H1 (cell line): Measurements from ENCODE around the gene LDLRAD3. TPM values are rescaled to one million over a fixed set of nuclear protein-coding genes. Genes with fewer than 3 reads are reported as not detected.

Experiments used
- CTCF ChIA-PET: fragments of 300-600 bp; sonication (Branson Sonifier 250); formaldehyde crosslinking; loops from one replicate; lab custom pipeline; 2021; ENCODE audit not compliant: partially characterized antibody; lab: Charles Lee
- POLR2A ChIA-PET: fragments of 300-600 bp; sonication (Branson Sonifier 250); formaldehyde crosslinking; loops from one replicate; lab custom pipeline; 2021; ENCODE audit warnings: inconsistent platforms; ENCODE audit not compliant: partially characterized antibody; lab: Charles Lee
- DNase-seq, 2 experiments: peaks; one replicate each; pipeline versions ENCODE4 v3.0.0 to v3.0.0-alpha.2; 2010 to 2022; ENCODE audit warnings: low spot score in 2 of 2, low read depth in 1 of 2, mixed read lengths in 1 of 2
- FAIRE-seq: peaks from 2 replicates; lab custom pipeline; 2011; peaks lifted over from hg19 to GRCh38; lab: Jason Lieb, UNC
- H2AFZ ChIP-seq: 2 replicates; pipeline ENCODE4 v1.8.1; 2012; ENCODE audit warnings: low read length, inconsistent platforms
- H2AK5ac ChIP-seq: 2 replicates; pipeline ENCODE4 v1.6.1; 2013; ENCODE audit warnings: low read depth, low read length
- H2BK120ac ChIP-seq: replicated peaks from 2 replicates; pipeline ENCODE3; 2013; ENCODE audit warnings: low read depth, low read length, inconsistent platforms
- H2BK12ac ChIP-seq: 2 replicates; pipeline ENCODE4 v1.6.1; 2013; ENCODE audit warnings: low read depth, low read length
- H2BK15ac ChIP-seq: 2 replicates; pipeline ENCODE4 v1.6.1; 2013; ENCODE audit warnings: low read length
- H2BK20ac ChIP-seq: 2 replicates; pipeline ENCODE4 v1.6.1; 2013; ENCODE audit warnings: low read length
- H2BK5ac ChIP-seq: 2 replicates; pipeline ENCODE4 v1.6.1; 2013; ENCODE audit warnings: low read depth, low read length
- H3K14ac ChIP-seq: 2 replicates; pipeline ENCODE4 v1.6.1; 2013; ENCODE audit warnings: inconsistent platforms; ENCODE audit not compliant: insufficient read length
- H3K18ac ChIP-seq: 2 replicates; pipeline ENCODE4 v1.6.1; 2013; ENCODE audit warnings: low read length; ENCODE audit errors: extremely low read depth
- H3K23ac ChIP-seq: 2 replicates; pipeline ENCODE4 v1.6.1; 2013; ENCODE audit warnings: inconsistent platforms; ENCODE audit not compliant: insufficient read length
- H3K23me2 ChIP-seq: 2 replicates; pipeline ENCODE4 v1.6.1; 2013; ENCODE audit warnings: low read depth, low read length
- H3K27ac ChIP-seq: 2 replicates; pipeline ENCODE4 v1.6.1; 2011; ENCODE audit warnings: low read depth, low read length, inconsistent platforms
- H3K27me3 ChIP-seq, 4 experiments: replicated peaks in 1 of 4; 1 replicate in 1 of 4; 2 replicates in 3 of 4; pipeline versions ENCODE4 v1.6.1 to v1.8.1; 2011 to 2013; ENCODE audit warnings: low read length in 3 of 4, mild to moderate bottlenecking in 3 of 4, inconsistent platforms in 2 of 4, mixed read lengths in 2 of 4, moderate library complexity in 1 of 4; ENCODE audit not compliant: control insufficient read depth in 3 of 4, insufficient read depth in 3 of 4; ENCODE audit errors: extremely low read depth in 1 of 4
- H3K36me3 ChIP-seq, 4 experiments: 2 replicates each; pipeline versions ENCODE4 v1.6.1 to v1.8.1; 2011 to 2013; ENCODE audit warnings: mild to moderate bottlenecking in 4 of 4, low read length in 3 of 4, moderate library complexity in 2 of 4, control low read depth in 1 of 4, inconsistent platforms in 1 of 4; ENCODE audit not compliant: insufficient read depth in 4 of 4, control insufficient read depth in 2 of 4
- H3K4ac ChIP-seq: replicated peaks from 2 replicates; pipeline ENCODE3; 2013; ENCODE audit warnings: low read length, low read depth, mixed read lengths, inconsistent platforms; ENCODE audit not compliant: insufficient read length
- H3K4me1 ChIP-seq, 4 experiments: replicated peaks in 1 of 4; 1 replicate in 1 of 4; 2 replicates in 3 of 4; pipeline versions ENCODE4 v1.6.1 to v1.8.1; 2011 to 2013; ENCODE audit warnings: low read length in 3 of 4, inconsistent platforms in 2 of 4, mixed read lengths in 1 of 4; ENCODE audit not compliant: insufficient read depth in 4 of 4, control insufficient read depth in 3 of 4
- H3K4me2 ChIP-seq, 2 experiments: 2 replicates each; pipeline versions ENCODE4 v1.6.1 to v1.8.1; 2011 to 2013; ENCODE audit warnings: low read depth in 2 of 2, low read length in 2 of 2, control low read depth in 1 of 2, inconsistent platforms in 1 of 2, mild to moderate bottlenecking in 1 of 2; ENCODE audit not compliant: insufficient read depth in 1 of 2
- H3K4me3 ChIP-seq, 4 experiments: fragments of 200-600, 300-600 bp in 1 of 4; sonication (generic), shearing (Covaris generic), sonication (Bioruptor Twin) in 1 of 4; 2 replicates each; pipeline versions ENCODE4 v1.5.1 to v1.8.1; 2011 to 2016; ENCODE audit warnings: low read length in 4 of 4, low read depth in 3 of 4, control low read depth in 2 of 4, inconsistent platforms in 2 of 4, mild to moderate bottlenecking in 2 of 4, mixed read lengths in 1 of 4, moderate library complexity in 1 of 4; ENCODE audit not compliant: insufficient read depth in 2 of 4; ENCODE audit errors: extremely low read depth in 1 of 4
- H3K56ac ChIP-seq: replicated peaks from 2 replicates; pipeline ENCODE3; 2013; ENCODE audit warnings: low read depth, mild to moderate bottlenecking, mixed read lengths, low read length, inconsistent platforms; ENCODE audit not compliant: insufficient read length
- H3K79me1 ChIP-seq: 2 replicates; pipeline ENCODE4 v1.6.1; 2013; ENCODE audit warnings: low read depth, low read length, control low read depth
- H3K79me2 ChIP-seq, 2 experiments: 2 replicates each; pipeline versions ENCODE4 v1.6.1 to v1.8.1; 2012 to 2013; ENCODE audit warnings: low read length in 2 of 2, mild to moderate bottlenecking in 2 of 2, inconsistent platforms in 1 of 2; ENCODE audit not compliant: insufficient read depth in 2 of 2, control insufficient read depth in 1 of 2
- H3K9ac ChIP-seq, 4 experiments: replicated peaks in 1 of 4; 1 replicate in 1 of 4; 2 replicates in 3 of 4; pipeline versions ENCODE4 v1.6.1 to v1.8.1; 2011 to 2013; ENCODE audit warnings: low read depth in 3 of 4, low read length in 3 of 4, control low read depth in 2 of 4, mild to moderate bottlenecking in 2 of 4, moderate library complexity in 2 of 4, inconsistent platforms in 1 of 4; ENCODE audit errors: extremely low read depth in 1 of 4
- H3K9me3 ChIP-seq, 2 experiments: 2 replicates each; pipeline versions ENCODE4 v1.6.1 to v1.8.1; 2012 to 2013; ENCODE audit warnings: mild to moderate bottlenecking in 2 of 2, moderate library complexity in 2 of 2, control low read depth in 1 of 2, inconsistent platforms in 1 of 2, low read depth in 1 of 2, low read length in 1 of 2, mixed read lengths in 1 of 2; ENCODE audit not compliant: insufficient read depth in 2 of 2
- H4K20me1 ChIP-seq, 2 experiments: replicated peaks in 1 of 2; 2 replicates each; pipeline versions ENCODE3 to v1.8.1; 2011 to 2013; ENCODE audit warnings: inconsistent platforms in 2 of 2, low read length in 2 of 2, mild to moderate bottlenecking in 1 of 2; ENCODE audit not compliant: insufficient read depth in 2 of 2, control insufficient read depth in 1 of 2
- H4K5ac ChIP-seq: 2 replicates; pipeline ENCODE4 v1.6.1; 2013; ENCODE audit warnings: low read length, low read depth, mixed read lengths, inconsistent platforms; ENCODE audit not compliant: insufficient read length
- H4K8ac ChIP-seq: 2 replicates; pipeline ENCODE4 v1.8.0; 2013; ENCODE audit warnings: mild to moderate bottlenecking, moderate library complexity, low read length, inconsistent platforms; ENCODE audit not compliant: insufficient read depth; ENCODE audit errors: extremely low read depth
- H4K91ac ChIP-seq: replicated peaks from 2 replicates; pipeline ENCODE3; 2013; ENCODE audit warnings: low read length, mixed read lengths, inconsistent platforms; ENCODE audit not compliant: insufficient read length
- SP4 ChIP-seq: IDR thresholded peaks from 2 replicates; pipeline ENCODE4 v1.6.1; 2012; ENCODE audit warnings: low read length, inconsistent platforms
- WGBS, 2 experiments: shearing (Covaris generic) in 1 of 2; methylation state at CpG; one replicate each; pipeline versions ENCODE4 v1.1.6 to v1.1.7; 2013 to 2015; ENCODE audit warnings: low lambda C conversion rate in 2 of 2, mixed read lengths in 2 of 2, inconsistent platforms in 1 of 2, low coverage in 1 of 2, missing lambda C conversion rate in 1 of 2; ENCODE audit not compliant: insufficient replicate concordance in 2 of 2, insufficient coverage in 1 of 2, insufficient read length in 1 of 2; ENCODE audit errors: extremely low coverage in 1 of 2, missing lambda C conversion rate in 1 of 2; 5-methylcytosine and 5-hydroxymethylcytosine counted together
- polyA plus RNA-seq, 7 experiments: library from polyadenylated mRNA; depleted of rRNA in 3 of 7; stranded (reverse) in 5 of 7; unstranded in 2 of 7; fragments of >200 nt in 5 of 7; fragments of 200-250 nt in 2 of 7; gene quantifications; 1 replicate in 5 of 7; 2 replicates in 1 of 7; 4 replicates in 1 of 7; pipeline versions ENCODE4 v1.2.1 to v1.2.3, GENCODE V29; 2011 to 2013; ENCODE audit warnings: missing spikeins in 2 of 7, mixed read lengths in 2 of 7
- total RNA-seq: library from RNA; stranded (reverse); fragmentation: NEBNext Ultra II Directional; extraction: Animal tissue kit (Norgen Biotek cat#: 25700); gene quantifications from 2 replicates; pipeline ENCODE4 v1.2.1, GENCODE V29; 2021

Gene LDLRAD3
- total and polyA plus RNA-seq, 2 of the 8 experiments (the other 6 are each of a cell fraction or from before 2014, with no cell fraction given): 18.6 to 22.8 TPM

DNA sequence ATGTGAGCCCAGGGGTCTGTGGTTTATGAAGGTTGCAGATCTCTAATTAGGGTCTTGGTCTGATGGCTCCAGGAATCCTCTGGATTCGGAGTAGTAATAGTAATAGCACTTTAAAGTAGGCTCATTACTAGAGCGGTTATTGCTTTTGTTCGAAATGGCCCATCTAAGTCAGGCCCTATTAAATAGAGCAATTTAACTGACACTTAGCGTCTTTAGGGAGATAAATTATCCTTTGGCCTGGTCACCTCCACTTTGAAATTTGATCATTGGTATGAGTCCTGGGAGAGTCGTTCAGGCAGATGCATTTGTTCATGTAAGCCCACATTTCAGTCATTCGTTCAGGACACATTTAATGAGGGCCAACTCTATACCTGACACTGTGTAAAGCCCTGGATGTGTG is 54.8 kb downstream of the LDLRAD3 start:
- CTCF ChIA-PET: interaction anchor here (1.9 kb wide), 1 partner anchor 176 kb away, joined by 7 read pairs; no protein-coding TSS in a partner anchor
- H3K4me2 ChIP-seq: no peak overlapping the region
- peaks cover 0 to 74% of the 10 kb centered on the region in 2 experiments; a peak in 2 of 4 replicates for H3K79me2 ChIP-seq

More for the DNA sequence above, 54.8 kb downstream of the LDLRAD3 start:
- Histone ChIP-seq H3K9me3 (peaks cover 0 to 3% of the 10 kb centered on the region in 2 experiments; a peak in 1 of 4 replicates), H3K4me3 (no peak overlapping the region), H2AFZ (no peak overlapping the region), H4K91ac (no peak overlapping the region), H2AK5ac (no peak overlapping the region), H3K23me2 (no peaks in the 10 kb centered on the region), H3K18ac (no peak overlapping the region), H3K14ac (no peak overlapping the region), H3K27me3 (no peaks in the 10 kb centered on the region), H3K4me1 (peaks cover 3 to 16% (median 8%) of the 10 kb centered on the region in 4 experiments), H3K4ac (no peak overlapping the region), H3K23ac (no peak overlapping the region), H3K9ac (no peak overlapping the region), H2BK12ac (no peak overlapping the region), H4K5ac (no peak overlapping the region), H3K56ac (no peak overlapping the region), H2BK5ac (no peak overlapping the region), H3K27ac (no peak overlapping the region), H3K36me3 (peaks cover 0 to 3% (median 0%) of the 10 kb centered on the region in 4 experiments; a peak in 1 of 8 replicates), H4K20me1 (no peaks in the 10 kb centered on the region), H3K79me1 (peaks cover 5% of the 10 kb centered on the region), H2BK120ac (no peak overlapping the region), H2BK15ac (no peak overlapping the region), H2BK20ac (no peak overlapping the region), H4K8ac (no peak overlapping the region)
- no peak for DNase-seq
- WGBS, 2 experiments: 87% methylated on average over 6 of the region's 6 CpGs; no CpG with 5 or more reads in 1 of the 2 experiments
- no peak for FAIRE-seq
- no peak for TF ChIP-seq SP4
- POLR2A ChIA-PET: interaction anchor here (0.9 kb wide), 1 partner anchor 12 kb away, joined by 4 read pairs; no protein-coding TSS in a partner anchor
